Gastroesophageal sphincter (tissue), 4 donors: ENCODE data around the gene BHLHE40. TPM values are rescaled to one million over a fixed set of nuclear protein-coding genes. Genes with fewer than 3 reads are reported as not detected.

ENCODE experiments used
- ATAC-seq: fragments of 150-250 bp; one replicate; pipeline ENCODE4 v1.9.1; 2016; ENCODE audit warnings: mild to moderate bottlenecking, moderate library complexity
- H3K27ac ChIP-seq, 4 donors: fragments of 200-600 bp; sonication (generic) in 3 of 4; 1 replicate in 3 of 4; 2 replicates in 1 of 4; pipeline ENCODE4 v1.5.1; 2016 to 2019
- H3K27me3 ChIP-seq: fragments of 200-600 bp; sonication (generic); one replicate; pipeline ENCODE4 v1.5.1; 2019
- H3K36me3 ChIP-seq, 2 donors: fragments of 200-600 bp; sonication (generic); one replicate each; pipeline ENCODE4 v1.5.1; 2019; ENCODE audit warnings: control low read depth in 1 of 2
- H3K4me1 ChIP-seq, 3 donors: fragments of 200-600 bp; sonication (generic); 1 replicate in 2 of 3; 2 replicates in 1 of 3; pipeline ENCODE4 v1.5.1; 2016 to 2019; ENCODE audit warnings: control low read depth in 2 of 3
- H3K4me3 ChIP-seq, 2 donors: fragments of 200-600 bp; sonication (generic); one replicate each; pipeline ENCODE4 v1.5.1; 2019; ENCODE audit warnings: mild to moderate bottlenecking in 1 of 2, moderate library complexity in 1 of 2
- H3K9me3 ChIP-seq, 3 donors: fragments of 200-600 bp; sonication (generic); one replicate each; pipeline ENCODE4 v1.5.1; 2017 to 2019; ENCODE audit warnings: control low read depth in 2 of 3
- CTCF ChIP-seq, 4 experiments: fragments of 200-600 bp in 2 of 4; fragments of 450-650 bp in 2 of 4; sonication (generic) in 1 of 4; IDR thresholded peaks; one replicate each; pipeline ENCODE4 v1.5.1; 2017 to 2019; ENCODE audit warnings: antibody characterized with exemption in 4 of 4, mild to moderate bottlenecking in 2 of 4, moderate library complexity in 2 of 4
- EP300 ChIP-seq: sonication (generic); formaldehyde crosslinking; IDR thresholded peaks from one replicate; pipeline ENCODE4 v1.6.1; 2017; ENCODE audit warnings: antibody characterized with exemption, mild to moderate bottlenecking
- POLR2A ChIP-seq, 2 donors: fragments of 450-650 bp; IDR thresholded peaks; one replicate each; pipeline ENCODE4 v1.6.1; 2017; ENCODE audit warnings: antibody characterized with exemption in 2 of 2, mild to moderate bottlenecking in 2 of 2, moderate library complexity in 1 of 2
- POLR2AphosphoS5 ChIP-seq: sonication (generic); formaldehyde crosslinking; IDR thresholded peaks from one replicate; pipeline ENCODE4 v1.6.1; 2017; ENCODE audit warnings: antibody characterized with exemption
- WGBS, 2 donors: methylation state at CpG; one replicate each; pipeline ENCODE4 v1.1.5; 2018; ENCODE audit warnings: low coverage in 1 of 2; 5-methylcytosine and 5-hydroxymethylcytosine counted together
- total RNA-seq, 4 donors: library from RNA; depleted of rRNA; stranded (reverse); fragments of >200 nt; gene quantifications; one replicate each; pipeline ENCODE4 v1.1.0, GENCODE V29; 2016

The BHLHE40 gene
- total RNA-seq, 4 donors from 2014 or later, result 7.8 to 46.0 (median 14.0) TPM

GRCh38 chr3:4943549-4943948 is 35.7 kb upstream of the BHLHE40 start:
- WGBS, 2 donors, result 88 to 100% methylated on average over 1 of the region's 1 CpG
- H3K27me3 ChIP-seq, result no peaks in the 10 kb centered on the region
- H3K9me3 ChIP-seq, result no peaks in the 10 kb centered on the region
- H3K4me3 ChIP-seq, result no peak overlapping the region
- ATAC-seq, result no peak
- no peak overlapping the region for H3K27ac ChIP-seq
- no peak for TF ChIP-seq POLR2A (IDR thresholded peaks at IDR 0.05)
- TF ChIP-seq CTCF (IDR thresholded peaks at IDR 0.05), result peak; percentile 14 to 34 (median 21)
- H3K4me1 ChIP-seq, result no peaks in the 10 kb centered on the region
- no peaks in the 10 kb centered on the region for H3K36me3 ChIP-seq

GRCh38 chr3:4945324-4945723 is 33.9 kb upstream of the BHLHE40 start:
- Histone ChIP-seq H3K27ac (no peak overlapping the region), H3K4me3 (no peak overlapping the region), H3K9me3 (no peaks in the 10 kb centered on the region), H3K4me1 (no peaks in the 10 kb centered on the region), H3K27me3 (no peaks in the 10 kb centered on the region), H3K36me3 (no peaks in the 10 kb centered on the region)
- TF ChIP-seq POLR2A (IDR thresholded peaks at IDR 0.05) (no peak), EP300 (no peak), CTCF (IDR thresholded peaks at IDR 0.05) (no peak), POLR2AphosphoS5 (no peak)
- WGBS, 2 donors, result 96 to 97% methylated on average over 9 to 10 of the region's 10 CpGs
- no peak for ATAC-seq

- Histone ChIP-seq H3K36me3 (no peaks in the 10 kb centered on the region), H3K27ac (no peak overlapping the region), H3K9me3 (no peaks in the 10 kb centered on the region), H3K4me1 (no peaks in the 10 kb centered on the region), H3K4me3 (no peak overlapping the region), H3K27me3 (no peaks in the 10 kb centered on the region)
- WGBS, 2 donors, result 100% methylated on average over 3 of the region's 5 CpGs; no CpG with 5 or more reads in 1 of the 2 donors
- no peak for TF ChIP-seq POLR2A (IDR thresholded peaks at IDR 0.05)
- TF ChIP-seq EP300, result no peak
- TF ChIP-seq POLR2AphosphoS5, result no peak
- no peak for TF ChIP-seq CTCF (IDR thresholded peaks at IDR 0.05)
- ATAC-seq, result no peak
These were observed 32.2 kb upstream of the BHLHE40 start for GRCh38 chr3:4947028-4947427.

- Histone ChIP-seq H3K36me3 (no peaks in the 10 kb centered on the region), H3K4me3 (no peak overlapping the region), H3K27ac (no peak overlapping the region), H3K27me3 (no peaks in the 10 kb centered on the region), H3K9me3 (no peaks in the 10 kb centered on the region), H3K4me1 (peaks cover 0 to 8% (median 0%) of the 10 kb centered on the region in 3 donors)
- no peak for TF ChIP-seq POLR2A (IDR thresholded peaks at IDR 0.05)
- TF ChIP-seq EP300, result no peak
- no peak for TF ChIP-seq CTCF (IDR thresholded peaks at IDR 0.05)
- no peak for TF ChIP-seq POLR2AphosphoS5
- WGBS, 2 donors, result 81 to 82% methylated on average over 3 of the region's 4 CpGs
- no peak for ATAC-seq
These were observed 30.8 kb upstream of the BHLHE40 start for GRCh38 chr3:4948395-4948794.

- no peaks in the 10 kb centered on the region for H3K36me3 ChIP-seq
- H3K4me1 ChIP-seq, result peaks cover 0 to 8% (median 0%) of the 10 kb centered on the region in 3 donors
- ATAC-seq, result no peak
- no peaks in the 10 kb centered on the region for H3K27me3 ChIP-seq
- TF ChIP-seq CTCF (IDR thresholded peaks at IDR 0.05) (no peak), EP300 (no peak), POLR2A (IDR thresholded peaks at IDR 0.05) (no peak), POLR2AphosphoS5 (no peak)
- peak overlapping the region in 1 of 4 donors; percentile 27 for H3K27ac ChIP-seq
- WGBS, 2 donors, result 85 to 94% methylated on average over 2 of the region's 2 CpGs
- no peaks in the 10 kb centered on the region for H3K9me3 ChIP-seq
- H3K4me3 ChIP-seq, result no peak overlapping the region
These were observed 30.2 kb upstream of the BHLHE40 start for GRCh38 chr3:4949004-4949403.
